ENCODE measurements around the gene DROSHA.
"Not testable (repeated sequence)": the region's sequence is repeated elsewhere in the genome, so short reads cannot be mapped to it uniquely, and the experiment has no call there.

DROSHA gene

DNA sequence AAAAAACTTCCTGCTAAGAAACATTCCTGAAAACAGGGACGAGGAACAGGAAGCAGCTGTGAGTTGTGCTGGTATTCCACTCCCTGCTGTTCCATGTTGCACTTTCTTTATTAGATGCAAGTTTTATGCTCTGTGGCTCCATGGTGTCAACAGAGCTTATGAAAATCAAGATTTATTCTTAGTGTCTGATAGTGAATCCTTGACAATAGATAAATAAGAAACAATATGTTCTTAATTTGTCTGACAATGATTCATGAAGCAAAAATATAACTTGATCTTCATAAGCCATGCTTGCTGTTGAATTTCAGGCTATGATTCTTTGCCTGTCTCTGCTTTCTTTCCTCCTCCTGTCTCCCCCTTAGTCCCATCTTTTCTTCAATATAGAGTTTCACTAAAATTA lies 119.6 kb downstream of the DROSHA start:
- DNase-seq: no peak

DNA sequence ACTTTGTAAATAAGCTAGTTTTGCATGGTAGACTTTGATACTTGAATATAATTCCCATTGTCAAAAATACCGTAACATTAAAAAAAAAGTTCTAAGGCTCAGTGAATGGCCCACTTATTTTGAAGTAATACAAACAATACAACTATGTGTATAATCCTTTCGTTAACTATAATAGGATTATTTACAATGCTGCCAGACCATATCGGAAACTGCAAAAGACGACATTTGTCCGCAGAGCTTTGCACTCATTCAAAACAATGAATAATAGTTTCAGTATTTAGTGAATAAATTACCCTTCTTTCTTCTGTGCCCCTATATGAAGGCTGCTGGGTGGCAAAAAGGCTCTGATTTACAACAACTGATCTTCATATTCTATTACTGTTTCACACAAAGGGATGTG lies 121.8 kb downstream of the DROSHA start:
- DNase-seq: no peak

DNA sequence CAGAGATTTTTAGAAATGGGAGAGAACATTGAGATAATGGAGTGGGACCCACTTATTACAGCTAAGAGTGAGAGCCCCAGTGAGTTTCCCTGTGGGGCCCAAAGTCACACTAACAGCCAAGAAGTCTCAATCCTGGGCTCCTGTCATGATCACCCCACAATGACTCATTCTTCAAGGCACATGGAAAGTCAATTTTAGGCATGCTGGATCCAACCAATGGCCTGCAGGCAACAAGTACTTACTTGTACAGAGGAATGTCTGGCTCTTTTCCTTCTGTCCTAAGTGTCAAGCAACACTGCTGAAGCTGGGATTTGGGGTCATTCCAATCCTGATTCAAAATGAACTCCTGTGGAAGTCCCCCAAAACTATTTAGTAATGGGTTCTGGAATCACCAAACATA lies 123.1 kb downstream of the DROSHA start:
- no peak for DNase-seq

DNA sequence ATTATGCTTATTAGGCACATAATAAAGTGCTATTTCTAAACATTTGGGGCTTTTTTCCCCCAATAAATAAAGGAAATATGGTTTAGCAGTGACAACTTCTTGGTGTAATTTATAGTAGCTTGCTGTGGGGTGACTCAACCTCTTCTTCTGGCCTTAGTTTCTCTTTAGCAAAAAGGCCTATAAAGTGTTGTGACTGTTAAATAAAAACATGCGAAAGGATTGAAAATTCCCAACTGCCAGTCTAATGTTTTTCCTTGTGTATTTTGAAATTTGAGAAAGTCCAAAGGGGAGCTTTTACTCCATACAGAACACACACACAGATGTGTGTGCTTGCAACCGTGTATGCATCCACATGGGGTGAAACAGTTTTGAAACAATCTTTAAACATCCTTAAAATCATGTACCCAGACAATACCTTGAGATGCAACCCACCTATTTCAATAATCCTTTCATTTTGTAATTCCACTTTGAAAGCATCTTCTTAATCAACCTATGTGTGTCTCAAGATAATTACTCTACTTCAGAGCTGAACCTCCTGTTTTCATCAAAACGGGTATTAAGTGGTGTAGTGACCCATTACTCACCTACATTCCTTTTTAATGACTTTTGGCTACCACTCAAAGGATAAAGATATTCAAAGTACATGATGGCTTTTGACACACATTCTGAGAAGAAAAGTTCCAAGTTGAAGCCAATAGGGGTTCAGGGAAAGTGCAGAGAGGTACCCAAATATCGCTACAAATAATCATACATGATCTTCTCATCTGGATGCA lies 123.8 kb downstream of the DROSHA start:
- DNase-seq: no peak

DNA sequence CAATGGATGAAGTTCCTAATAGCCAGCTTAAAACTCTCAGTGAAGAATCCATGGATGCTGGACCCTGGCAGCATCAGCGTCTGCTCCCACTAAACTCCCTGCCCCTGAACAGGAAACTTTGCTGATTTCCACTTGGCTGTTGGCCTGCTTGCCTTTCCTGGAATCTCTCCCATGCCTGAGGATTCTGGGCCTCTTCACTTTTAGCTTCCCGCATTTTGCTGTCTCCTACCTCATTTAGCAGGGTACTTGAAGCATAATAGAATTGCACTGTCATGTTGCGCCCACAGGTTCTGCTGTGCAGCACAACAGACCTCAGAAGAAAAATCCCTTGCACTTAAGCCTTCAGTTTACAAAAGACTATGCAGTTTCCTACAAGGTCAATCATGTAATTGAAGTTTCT lies 127.6 kb downstream of the DROSHA start:
- DNase-seq: no peak

DNA sequence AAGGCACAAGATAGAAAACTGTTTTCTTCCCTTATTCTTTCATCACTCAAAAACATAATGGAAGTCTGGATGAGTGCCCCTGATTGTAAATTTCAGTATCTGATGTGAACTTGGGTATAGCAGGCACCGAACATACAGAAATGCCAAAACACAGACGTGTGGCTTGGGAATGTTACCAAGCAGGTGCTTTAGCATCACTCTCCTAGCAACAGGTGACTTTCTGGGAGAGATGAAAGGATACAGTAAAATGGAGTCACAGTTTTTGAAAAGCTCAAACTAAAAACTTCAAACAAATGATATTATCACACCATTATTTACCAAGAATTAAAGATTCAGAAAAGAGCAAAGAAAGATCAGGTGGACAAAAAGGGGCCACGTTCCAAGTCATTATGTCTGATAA lies 130.2 kb downstream of the DROSHA start:
- no peak for DNase-seq

DNA sequence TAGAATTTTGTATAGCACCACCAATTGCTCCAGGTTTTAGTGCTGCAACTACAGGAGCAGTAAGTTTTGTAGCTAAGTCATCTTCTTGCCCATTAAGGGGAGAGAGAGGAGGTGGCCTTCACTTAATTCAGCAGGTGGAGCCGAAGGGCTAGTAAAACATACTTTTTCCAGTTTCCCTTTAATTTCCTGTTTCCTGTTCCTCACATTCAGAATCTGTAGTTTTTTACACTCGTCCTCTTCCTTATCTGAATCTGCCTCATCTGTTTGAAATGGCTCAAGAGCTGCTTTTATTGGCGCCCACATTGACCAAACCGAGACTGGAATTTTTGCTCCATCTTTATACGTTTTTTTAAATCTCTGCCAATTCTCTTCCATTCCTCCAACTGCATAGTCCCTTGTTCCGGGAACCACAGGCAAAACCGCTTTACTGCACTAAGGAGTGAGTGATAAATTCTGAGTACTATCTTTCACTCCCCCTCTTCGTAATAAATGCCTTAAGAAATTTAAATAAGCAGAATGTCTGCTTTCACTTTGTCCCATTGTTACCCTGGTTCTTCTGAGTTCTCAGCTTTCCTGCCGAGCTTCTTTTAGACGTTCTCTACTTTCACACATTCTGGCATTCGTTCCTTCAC lies 133.9 kb downstream of the DROSHA start:
- DNase-seq: no peak

DNA sequence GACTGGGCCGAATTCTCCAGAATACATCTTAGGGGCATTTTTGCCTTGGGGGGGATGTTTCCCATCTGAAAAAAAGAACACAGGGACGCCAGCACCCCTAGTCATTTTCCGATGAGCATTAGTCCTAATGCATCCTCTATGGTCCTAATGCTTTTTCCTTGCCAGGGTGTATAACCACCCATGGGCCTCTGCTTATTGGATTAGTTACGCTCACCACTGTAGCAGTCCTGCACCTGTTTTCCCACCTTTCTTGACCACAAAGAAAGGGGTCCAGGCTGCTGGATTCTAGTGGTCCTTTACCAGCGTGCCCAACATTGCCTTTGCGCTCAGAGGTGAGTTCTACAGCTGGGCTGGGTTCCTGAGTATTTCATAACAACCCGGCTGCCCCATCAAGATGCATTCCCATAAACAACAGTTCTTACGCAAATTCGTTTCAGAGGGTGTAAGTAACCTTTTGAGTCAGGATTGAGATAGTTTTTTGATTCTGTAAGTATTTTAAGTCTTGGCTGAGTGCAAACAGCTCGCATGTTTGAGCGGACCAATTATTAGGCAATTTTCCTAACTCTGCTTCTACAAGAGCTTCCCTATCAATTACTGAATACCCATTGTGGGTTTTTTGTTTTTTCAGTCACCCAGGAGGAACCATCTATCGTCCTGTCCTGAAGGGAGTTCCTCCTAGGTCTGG lies 135.1 kb downstream of the DROSHA start:
- no peak for DNase-seq

DNA sequence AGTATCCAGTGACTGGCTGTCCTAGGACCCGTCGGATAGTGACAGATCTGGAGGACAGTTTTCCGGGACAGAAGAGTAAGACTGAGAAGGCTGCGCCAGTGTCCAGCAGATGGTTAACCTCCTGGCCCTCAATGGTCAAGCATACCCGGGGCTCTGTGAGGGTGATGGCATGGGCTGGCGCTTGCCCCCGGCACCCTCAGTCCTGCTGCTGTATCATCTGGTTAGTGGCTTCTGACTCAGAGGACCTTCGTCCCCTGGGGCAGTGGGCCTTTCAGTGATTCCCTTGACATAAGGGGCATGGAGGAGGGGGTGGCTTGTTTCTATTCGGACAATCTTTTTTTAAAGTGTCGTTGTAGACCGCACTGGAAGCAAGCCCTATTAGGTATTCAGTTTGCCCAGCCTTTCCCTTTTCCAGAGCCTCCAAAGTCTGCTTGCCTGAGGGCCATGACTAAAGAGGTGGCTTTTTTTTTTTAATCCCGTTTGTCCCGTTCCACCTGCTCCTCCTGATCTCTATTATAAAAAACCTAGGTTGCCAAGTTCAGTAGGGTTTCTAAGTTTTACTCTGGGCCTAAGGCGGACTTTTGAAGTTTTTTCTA lies 136.3 kb downstream of the DROSHA start:
- not testable (repeated sequence) for DNase-seq

DNA sequence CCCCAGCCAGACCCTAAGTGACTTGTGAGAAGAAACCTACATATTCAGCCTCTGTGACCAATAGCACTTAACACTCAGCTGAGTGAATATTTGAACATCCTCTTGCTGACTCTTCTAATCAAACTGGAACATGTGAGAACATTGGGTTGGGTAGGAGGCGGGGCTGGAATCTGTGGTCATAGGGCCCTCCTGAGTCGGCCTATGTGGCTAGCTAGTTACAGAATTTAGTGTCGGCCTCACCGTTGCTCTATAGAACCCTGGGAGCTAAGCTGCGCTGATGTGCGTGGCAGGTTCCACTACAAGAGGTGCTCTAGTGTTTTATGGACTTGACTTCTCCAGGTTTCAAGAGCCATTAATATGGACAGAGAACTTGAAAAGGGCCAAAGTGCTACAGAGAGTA lies 138.8 kb downstream of the DROSHA start:
- DNase-seq: no peak

DNA sequence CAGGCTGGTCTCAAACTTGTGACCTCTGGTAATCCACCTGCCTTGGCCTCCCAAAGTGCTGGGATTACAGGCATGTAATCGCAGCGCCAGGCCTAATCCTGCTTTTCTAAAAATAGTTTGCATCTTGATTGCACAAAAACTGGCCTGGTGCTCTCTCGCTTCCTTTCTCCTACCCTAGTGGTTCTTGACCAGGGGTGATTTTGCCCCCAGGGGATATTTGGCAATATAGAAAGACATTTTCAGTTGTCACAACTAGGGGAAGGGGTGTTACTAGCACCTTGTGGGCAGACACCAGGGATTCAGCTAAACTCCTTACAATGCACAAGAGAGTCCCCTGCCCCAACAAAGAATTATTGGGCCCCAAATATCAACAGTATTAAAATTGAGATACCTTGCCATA lies 139.8 kb downstream of the DROSHA start:
- no peak for DNase-seq

DNA sequence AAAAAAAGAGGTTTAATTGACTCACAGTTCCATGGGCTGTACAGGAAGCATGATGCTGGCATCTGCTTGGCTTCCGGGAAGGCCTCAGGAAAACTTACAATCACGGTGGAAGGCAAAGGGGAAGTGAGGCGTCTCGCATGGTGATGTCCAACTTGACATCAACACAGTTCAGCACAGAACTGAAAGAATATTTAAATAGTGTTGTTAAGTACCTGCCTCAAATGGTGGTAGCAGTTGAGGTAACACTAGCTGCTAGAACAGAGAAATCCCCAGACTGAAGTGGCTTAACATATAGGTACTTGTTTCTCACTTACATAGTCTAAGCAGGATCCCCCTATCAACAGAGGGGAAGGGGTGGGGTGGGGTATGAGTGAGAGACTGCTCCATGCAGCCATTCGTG lies 141.6 kb downstream of the DROSHA start:
- no peak for DNase-seq

DNA sequence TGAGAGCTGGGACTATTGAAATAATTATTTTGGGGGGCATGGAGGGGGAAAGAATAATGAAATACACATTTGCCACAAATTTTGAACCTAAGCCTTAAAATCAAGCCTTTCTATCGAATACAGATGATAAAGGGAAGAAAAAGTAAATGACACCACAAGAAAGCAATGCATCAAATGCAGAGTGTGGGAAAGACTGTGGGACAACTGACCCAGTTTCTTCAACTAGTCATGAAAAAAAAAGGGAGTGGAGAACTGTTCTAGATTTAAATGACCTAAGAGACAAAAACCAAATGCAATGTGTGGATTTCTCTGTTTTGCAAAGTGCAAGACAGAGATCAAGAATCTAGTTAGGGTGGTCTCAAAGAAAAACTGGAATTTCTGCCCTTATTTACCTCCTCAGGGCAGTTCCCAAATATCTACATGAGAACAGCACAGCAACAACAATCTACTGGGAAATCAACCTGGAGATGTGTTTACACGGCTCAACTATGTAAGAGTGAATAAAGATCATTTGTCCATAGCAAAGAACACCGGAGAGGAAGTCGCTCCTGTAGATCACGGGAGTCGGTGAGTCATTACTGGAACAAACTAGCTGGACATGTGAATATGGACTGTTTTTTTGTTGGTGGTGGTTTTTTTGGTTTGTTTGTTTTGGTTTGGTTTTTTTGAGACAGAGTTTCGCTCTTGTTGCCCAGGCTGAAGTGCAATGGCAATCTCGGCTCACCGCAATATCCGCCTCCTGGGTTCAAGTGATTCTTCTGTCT lies 145.9 kb downstream of the DROSHA start:
- DNase-seq: no peak

DNA sequence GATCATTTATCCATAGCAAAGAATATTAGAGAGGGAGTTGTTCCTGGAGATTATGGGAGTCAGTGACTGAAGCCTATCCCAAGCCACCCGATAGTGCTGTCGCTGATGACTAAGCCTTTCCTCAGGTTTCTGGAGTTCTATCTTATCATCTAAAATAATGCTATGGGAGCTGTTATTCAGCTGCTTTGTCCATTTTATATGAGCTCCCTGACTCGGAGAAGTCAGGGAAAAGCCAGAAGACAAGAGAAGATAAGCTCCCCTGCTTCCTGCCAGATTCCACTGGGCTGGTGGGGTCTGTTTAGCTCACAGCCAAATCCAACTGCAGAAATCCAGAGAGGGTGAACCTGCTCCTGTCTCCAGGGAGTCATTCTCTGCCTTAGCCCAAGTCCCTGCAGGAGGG lies 148.2 kb downstream of the DROSHA start:
- no peak for DNase-seq

DNA sequence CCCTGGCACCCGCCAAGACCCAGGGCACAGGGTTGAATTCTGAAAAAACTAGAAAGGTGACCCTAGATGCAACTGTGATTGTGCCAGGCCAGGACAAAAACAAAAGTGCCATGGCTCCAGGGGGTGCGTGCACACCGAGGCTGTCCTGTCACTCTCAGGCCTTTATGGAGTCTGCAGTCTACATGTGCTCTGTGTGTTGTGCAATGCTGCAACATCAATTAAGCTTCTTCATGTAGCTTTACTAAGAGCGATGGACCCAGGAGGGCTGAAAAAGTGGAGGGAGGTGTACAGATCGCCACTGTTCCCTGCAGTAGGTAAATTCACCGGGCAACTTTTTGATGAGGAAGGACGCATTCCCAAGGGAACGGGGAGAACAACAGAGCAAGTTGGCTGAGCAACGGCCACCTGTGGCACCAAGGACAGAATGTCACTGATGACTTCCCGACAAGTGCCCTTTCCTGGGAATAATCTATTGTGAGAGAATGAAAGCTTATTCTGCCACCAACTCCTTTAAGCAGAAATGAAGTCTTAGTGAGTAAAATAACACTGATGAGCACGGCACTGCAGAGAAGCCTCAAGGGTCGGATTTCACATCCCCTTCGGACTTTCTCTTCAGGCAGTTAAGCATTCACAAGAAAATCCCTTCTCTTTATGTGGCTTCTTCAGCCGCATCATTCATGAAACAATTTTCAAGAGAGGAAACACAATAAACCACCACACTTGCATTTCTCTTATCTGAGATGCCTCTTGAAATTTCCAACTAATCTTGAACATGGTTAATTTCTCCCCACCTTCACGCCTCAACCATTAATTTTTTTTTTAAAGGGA lies 149.6 kb downstream of the DROSHA start:
- DNase-seq: no peak

DNA sequence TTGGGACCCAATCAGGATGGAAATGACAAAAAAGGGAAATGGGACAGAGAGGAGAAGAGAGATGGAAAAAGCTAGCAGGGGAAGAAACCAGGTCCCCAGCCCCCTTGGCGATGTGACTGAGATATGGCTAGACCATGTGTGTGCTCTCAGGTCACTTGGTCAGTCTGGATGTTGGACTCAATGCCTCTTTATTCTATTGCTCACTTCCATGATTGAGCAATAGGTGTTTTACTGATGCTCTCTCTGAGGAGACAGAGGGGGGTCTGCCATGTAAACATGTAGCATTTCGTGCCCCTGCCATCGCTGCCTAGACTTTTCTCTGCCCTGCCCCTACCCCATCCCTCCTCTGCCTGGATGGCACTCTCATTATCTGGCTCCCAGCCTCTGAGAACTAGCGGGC lies 150.6 kb downstream of the DROSHA start:
- DNase-seq: no peak

DNA sequence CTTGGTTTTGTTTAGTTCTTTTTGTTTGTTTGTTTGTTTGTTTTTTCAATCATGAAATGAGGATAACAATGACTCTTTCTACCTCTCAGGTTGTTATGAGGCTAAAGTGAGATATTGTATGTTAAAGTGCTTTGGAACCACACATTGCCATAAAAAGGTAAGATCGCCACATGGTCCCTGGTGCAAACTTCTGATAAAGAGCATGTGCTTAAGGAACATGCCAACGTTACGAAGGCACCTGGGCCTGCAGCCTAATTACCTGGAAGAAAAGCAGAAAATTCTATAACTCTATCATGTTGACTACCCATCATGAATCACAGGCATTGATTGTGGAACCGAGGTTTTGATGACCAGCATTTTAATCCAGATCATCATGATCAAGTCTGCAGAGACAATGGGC lies 151.8 kb downstream of the DROSHA start:
- DNase-seq: no peak

DNA sequence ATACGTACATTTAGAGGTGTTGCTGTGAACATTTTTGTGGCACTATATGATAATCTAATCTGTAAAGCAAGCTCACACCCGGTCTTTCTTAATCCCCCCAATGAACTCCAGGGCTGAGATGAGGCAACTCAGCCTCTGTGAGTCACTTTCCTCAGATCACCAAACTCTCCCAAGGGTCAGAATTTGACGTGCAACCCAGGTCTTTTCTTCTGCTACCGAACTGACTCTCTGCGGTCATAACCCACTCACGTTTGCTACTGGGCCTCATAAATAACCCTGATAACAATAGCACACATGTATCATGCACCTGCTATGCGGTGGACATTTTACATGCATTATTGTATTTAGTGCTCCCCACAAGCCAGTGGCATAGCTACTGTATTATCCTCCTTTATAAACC lies 153.1 kb downstream of the DROSHA start:
- no peak for DNase-seq

DNA sequence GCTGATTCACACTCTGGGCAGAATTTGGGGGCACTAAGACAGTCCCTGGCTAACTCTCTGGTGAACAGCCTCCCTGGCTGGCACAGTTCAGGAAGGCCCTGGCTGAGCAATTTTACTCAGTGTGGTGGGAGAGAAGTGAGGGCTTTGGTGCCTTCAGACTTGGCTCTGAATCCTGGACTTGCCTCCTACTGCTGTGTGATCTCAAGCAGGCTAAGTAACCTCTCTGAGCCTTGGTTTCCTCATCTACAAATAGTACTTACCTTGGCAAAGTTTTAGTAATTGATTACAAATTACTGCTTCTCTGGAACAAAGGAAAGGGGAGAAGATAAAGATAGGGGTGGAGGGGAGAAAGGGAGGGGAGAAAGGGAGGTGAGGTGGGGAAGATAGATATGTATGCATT lies 153.8 kb downstream of the DROSHA start:
- no peak for DNase-seq

DNA sequence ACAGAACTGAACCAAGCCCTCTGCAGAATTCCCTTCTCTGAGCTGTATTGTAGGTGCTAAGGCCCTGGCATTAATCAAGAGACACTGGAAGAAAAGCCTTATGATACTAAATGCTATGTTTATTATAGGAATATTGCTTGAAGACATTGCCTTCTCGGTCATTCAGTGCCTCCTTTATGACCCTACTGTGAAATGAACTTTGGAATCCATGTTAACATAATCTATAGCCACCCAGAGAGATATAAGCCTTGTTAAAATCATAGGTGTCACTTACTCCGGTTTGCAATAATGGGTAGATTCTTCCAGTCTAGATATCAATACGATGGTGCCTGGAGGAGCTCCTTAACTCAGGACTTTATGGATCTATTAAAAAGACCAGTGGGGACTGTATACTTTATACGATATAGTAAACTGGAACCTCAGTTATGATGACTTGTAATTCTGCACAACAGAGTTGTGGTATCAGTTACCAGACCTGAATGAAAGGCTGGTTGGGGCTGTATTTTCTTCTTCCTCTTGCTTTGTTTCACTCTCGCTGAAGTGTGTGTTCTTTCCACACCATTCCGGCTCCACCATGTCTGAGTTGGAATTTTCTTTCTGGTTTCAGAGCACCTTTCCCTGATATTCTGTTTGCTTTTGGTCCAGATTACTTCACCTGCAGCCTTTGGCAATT lies 154.5 kb downstream of the DROSHA start:
- no peak for DNase-seq

DNA sequence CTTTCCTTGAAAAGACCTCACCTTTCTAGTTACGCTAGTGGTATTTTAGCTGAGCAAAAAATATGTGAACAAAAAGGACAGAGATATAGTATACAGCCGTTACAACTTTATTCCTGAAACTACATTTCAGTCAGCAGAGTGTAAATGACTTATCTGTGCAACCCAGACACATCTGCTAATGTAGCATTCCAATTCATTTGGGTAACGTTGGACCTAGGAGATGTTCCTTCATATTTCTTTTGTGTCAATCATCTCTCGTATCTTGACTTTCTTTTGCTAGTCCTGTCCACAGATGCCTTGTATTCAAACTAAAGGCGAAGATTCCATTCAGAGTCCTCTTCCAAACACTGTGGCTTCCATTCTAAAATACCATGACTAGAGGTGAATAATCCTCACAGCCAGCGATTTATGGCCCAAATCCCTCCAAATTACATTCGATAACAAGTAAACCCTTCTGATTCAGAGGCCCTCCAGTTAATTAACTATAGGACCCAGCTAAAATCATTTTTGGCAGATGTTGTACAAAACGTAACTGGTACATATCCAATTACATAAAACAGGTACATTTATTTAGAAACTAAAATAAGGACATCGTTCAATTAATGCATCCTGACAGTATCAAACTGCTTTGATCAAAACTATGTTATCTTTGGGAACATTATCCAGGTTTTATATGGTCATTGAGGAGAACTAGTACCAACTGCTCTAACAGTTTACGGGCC lies 155.7 kb downstream of the DROSHA start:
- no peak for DNase-seq
